ENCODE measurements around the gene TOMT.

The TOMT gene

DNA sequence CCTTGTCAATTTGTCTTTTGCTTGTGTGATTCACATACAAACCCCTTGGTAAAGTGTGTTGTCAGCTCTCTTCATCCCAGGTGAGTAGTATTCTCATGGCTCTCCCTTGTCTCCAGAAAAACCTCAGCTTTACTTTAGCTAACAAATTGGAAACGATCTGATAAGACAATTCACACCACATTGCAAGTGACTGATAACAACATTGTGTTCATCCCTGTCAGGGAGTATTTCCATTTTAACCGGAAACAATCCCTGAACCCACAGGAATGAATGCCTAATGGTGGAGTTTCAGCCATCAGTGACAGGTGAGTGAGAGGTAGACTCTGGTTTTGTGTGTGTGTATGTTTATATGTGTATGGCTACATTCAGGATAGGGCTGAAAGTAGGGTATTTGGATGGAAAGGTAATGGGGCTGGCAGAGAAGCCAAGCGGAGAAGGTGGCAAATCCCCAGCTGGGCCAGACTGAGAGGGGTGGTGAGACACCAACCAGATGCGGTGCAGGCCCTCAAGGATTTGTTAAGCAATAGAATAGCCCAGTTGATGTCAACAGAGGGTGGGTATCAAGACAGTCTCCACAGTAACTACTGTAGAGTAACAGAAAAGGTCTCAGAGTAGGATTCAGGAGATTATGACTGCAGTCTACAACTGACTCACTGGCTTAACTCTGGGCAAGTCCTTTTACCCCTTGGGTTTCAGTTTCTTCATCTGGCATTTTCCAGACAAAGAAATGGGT, 17.5 kb upstream of the TOMT start:
- Histone ChIP-seq H3K27me3 (no peaks in the 10 kb centered on the region), H3K4me1 (ENCODE audit: control insufficient read depth in 1 of 2, insufficient read depth in 1 of 2, low read depth in 1 of 2, low read length in 1 of 2) (peaks cover 39 to 43% of the 10 kb centered on the region in 2 experiments), H3K4me3 (ENCODE audit: low read depth in 1 of 2, low read length in 1 of 2) (no peak overlapping the region), H3K27ac (peak overlapping the region; percentile 86), H3K36me3 (peaks cover 25% of the 10 kb centered on the region), H3K9me3 (no peaks in the 10 kb centered on the region)
- TF ChIP-seq, protein P1, sequence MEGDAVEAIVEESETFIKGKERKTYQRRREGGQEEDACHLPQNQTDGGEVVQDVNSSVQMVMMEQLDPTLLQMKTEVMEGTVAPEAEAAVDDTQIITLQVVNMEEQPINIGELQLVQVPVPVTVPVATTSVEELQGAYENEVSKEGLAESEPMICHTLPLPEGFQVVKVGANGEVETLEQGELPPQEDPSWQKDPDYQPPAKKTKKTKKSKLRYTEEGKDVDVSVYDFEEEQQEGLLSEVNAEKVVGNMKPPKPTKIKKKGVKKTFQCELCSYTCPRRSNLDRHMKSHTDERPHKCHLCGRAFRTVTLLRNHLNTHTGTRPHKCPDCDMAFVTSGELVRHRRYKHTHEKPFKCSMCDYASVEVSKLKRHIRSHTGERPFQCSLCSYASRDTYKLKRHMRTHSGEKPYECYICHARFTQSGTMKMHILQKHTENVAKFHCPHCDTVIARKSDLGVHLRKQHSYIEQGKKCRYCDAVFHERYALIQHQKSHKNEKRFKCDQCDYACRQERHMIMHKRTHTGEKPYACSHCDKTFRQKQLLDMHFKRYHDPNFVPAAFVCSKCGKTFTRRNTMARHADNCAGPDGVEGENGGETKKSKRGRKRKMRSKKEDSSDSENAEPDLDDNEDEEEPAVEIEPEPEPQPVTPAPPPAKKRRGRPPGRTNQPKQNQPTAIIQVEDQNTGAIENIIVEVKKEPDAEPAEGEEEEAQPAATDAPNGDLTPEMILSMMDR (IDR thresholded peaks at IDR 0.05): no peak

DNA sequence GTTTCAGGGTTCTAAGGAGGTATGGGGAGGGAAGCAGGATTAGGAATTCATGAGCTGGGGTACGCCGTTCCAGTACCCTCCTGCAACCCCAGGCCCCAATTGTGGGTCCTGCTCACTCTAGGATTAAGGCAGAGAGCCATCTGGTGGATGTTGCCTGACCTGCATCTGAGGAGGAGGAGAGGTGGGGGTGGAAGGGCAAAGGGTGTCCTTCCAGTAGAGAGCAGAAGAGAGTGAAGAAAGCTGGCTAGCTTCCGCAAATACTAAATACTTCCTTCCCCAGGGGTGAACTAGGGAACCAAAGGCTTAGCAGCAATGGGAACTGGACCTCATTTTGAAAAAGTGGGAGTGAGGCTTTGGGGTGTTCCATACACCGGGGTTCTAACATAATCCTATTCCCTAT, 14.4 kb upstream of the TOMT start:
- Histone ChIP-seq H3K27me3 (no peaks in the 10 kb centered on the region), H3K36me3 (peaks cover 45% of the 10 kb centered on the region), H3K4me1 (ENCODE audit: control insufficient read depth in 1 of 2, insufficient read depth in 1 of 2, low read depth in 1 of 2, low read length in 1 of 2) (peaks cover 43 to 44% of the 10 kb centered on the region in 2 experiments), H3K27ac (peak overlapping the region; percentile 86), H3K4me3 (ENCODE audit: low read depth in 1 of 2, low read length in 1 of 2) (peak overlapping the region; percentile 1 to 26), H3K9me3 (no peaks in the 10 kb centered on the region)
- TF ChIP-seq, protein P1 (IDR thresholded peaks at IDR 0.05): peak; percentile 100

DNA sequence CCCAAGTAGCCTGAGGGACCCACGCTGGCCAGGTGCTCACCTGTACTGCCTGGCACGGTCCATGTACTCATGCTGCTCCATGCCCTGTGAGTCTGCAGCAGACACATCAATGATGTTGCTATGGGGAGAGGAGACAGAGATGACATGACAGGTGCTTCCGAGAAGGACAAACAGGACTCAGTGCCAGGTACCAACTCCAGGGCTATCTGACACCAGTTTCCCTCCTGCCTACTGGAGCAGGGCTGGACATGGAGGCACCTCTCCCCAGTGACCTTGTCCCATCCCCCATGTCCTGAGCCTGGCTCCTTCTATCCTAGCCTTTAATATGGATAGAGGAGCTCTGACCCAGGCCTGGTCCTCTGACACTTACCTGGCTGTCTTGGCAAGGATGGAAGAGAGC, 7.0 kb upstream of the TOMT start:
- H3K9me3 ChIP-seq: no peaks in the 10 kb centered on the region
- TF ChIP-seq, protein P1 (IDR thresholded peaks at IDR 0.05): no peak
- peaks cover 52 to 58% of the 10 kb centered on the region in 2 experiments for H3K4me1 ChIP-seq (ENCODE audit: control insufficient read depth in 1 of 2, insufficient read depth in 1 of 2, low read depth in 1 of 2, low read length in 1 of 2)
- peak overlapping the region; percentile 95 for H3K27ac ChIP-seq
- no peaks in the 10 kb centered on the region for H3K27me3 ChIP-seq
- peak overlapping the region in 1 of 2 experiments; percentile 78 for H3K4me3 ChIP-seq (ENCODE audit: low read depth in 1 of 2, low read length in 1 of 2)
- peaks cover 50% of the 10 kb centered on the region for H3K36me3 ChIP-seq

DNA sequence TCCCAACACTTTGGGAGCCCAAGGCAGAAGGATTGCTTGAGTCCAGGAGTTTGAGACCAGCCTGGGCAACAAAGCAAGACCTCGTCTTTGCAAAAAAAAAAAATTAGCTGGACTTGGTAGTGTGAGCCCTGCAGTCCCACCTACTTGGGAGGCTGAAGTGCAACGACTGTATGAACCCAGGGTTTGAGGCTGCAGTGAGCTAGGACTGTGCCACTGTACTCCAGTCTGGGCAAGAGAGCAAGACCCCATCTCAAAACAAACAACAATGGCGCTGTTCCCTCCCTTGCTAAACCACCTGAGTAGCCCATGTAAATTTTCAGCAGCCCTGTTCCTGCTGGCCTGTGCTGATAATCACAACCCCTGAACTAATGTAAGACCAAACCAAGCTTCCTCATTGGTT, 5.7 kb upstream of the TOMT start:
- peak overlapping the region; percentile 24 to 78 for H3K4me3 ChIP-seq (ENCODE audit: low read depth in 1 of 2, low read length in 1 of 2)
- TF ChIP-seq, protein P1 (IDR thresholded peaks at IDR 0.05): no peak
- peaks cover 57 to 66% of the 10 kb centered on the region in 2 experiments for H3K4me1 ChIP-seq (ENCODE audit: control insufficient read depth in 1 of 2, insufficient read depth in 1 of 2, low read depth in 1 of 2, low read length in 1 of 2)
- H3K27me3 ChIP-seq: no peaks in the 10 kb centered on the region
- H3K9me3 ChIP-seq: no peaks in the 10 kb centered on the region
- H3K27ac ChIP-seq: peak overlapping the region; percentile 95
- peaks cover 39% of the 10 kb centered on the region for H3K36me3 ChIP-seq

DNA sequence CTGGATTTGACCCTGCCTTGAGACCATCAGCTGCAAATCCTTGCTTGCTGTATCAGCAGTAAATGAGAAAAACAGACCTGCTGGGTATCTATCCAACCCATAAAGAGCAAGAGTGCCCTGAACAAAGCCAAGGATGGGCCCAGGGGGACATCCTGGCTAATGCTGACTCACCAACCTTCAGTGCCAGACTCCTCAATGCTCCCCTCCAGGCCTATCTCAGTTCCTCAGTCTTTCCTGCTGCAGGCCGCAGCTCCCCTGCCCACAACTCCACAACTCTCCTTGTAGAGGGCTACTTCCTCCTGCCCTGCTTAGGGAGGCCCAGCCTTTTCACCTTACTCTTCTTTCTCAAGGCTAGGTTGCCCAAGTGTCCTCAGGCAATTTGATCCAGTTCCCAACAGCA, 5.3 kb upstream of the TOMT start:
- H3K9me3 ChIP-seq: no peaks in the 10 kb centered on the region
- H3K27ac ChIP-seq: peak overlapping the region; percentile 95
- H3K4me3 ChIP-seq (ENCODE audit: low read depth in 1 of 2, low read length in 1 of 2): peak overlapping the region; percentile 24 to 78
- H3K27me3 ChIP-seq: no peaks in the 10 kb centered on the region
- TF ChIP-seq, protein P1 (IDR thresholded peaks at IDR 0.05): no peak
- H3K4me1 ChIP-seq (ENCODE audit: control insufficient read depth in 1 of 2, insufficient read depth in 1 of 2, low read depth in 1 of 2, low read length in 1 of 2): peaks cover 57 to 66% of the 10 kb centered on the region in 2 experiments
- peaks cover 36% of the 10 kb centered on the region for H3K36me3 ChIP-seq

Measured in neutrophil (primary cell).